Measurements from ENCODE around the gene CCNH. TPM values are rescaled to one million over a fixed set of nuclear protein-coding genes. Genes with fewer than 3 reads are reported as not detected.

The CCNH gene
- total and polyA plus RNA-seq, 2 experiments from 2014 or later = 74.4 to 80.2 TPM

GRCh38 chr5:87390576-87391199, 22.0 kb downstream of the CCNH start:
- DNase-seq (ENCODE audit: low spot score) = no peak
- H4K20me1 ChIP-seq (replicated peaks; ENCODE audit: insufficient read depth) = peaks cover 3% of the 10 kb centered on the region; the same call in 1 of the 2 replicates
- no peaks in the 10 kb centered on the region for H3K4me1 Mint-ChIP-seq

More at GRCh38 chr5:87390576-87391199, 22.0 kb downstream of the CCNH start:
- H3K4me2 ChIP-seq = no peak overlapping the region
- no peaks in the 10 kb centered on the region for H3K9me3 Mint-ChIP-seq
- H3K4me3 Mint-ChIP-seq = no peak overlapping the region
- no peak overlapping the region for H2AFZ ChIP-seq
- peaks cover 2% of the 10 kb centered on the region for H3K27me3 Mint-ChIP-seq (ENCODE audit: insufficient read depth, low read depth, poor library complexity)
- TF ChIP-seq, protein P1, sequence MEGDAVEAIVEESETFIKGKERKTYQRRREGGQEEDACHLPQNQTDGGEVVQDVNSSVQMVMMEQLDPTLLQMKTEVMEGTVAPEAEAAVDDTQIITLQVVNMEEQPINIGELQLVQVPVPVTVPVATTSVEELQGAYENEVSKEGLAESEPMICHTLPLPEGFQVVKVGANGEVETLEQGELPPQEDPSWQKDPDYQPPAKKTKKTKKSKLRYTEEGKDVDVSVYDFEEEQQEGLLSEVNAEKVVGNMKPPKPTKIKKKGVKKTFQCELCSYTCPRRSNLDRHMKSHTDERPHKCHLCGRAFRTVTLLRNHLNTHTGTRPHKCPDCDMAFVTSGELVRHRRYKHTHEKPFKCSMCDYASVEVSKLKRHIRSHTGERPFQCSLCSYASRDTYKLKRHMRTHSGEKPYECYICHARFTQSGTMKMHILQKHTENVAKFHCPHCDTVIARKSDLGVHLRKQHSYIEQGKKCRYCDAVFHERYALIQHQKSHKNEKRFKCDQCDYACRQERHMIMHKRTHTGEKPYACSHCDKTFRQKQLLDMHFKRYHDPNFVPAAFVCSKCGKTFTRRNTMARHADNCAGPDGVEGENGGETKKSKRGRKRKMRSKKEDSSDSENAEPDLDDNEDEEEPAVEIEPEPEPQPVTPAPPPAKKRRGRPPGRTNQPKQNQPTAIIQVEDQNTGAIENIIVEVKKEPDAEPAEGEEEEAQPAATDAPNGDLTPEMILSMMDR (conservative IDR thresholded peaks at IDR 0.05; ENCODE audit: low read depth in 2 of 2) = no peak
- TF ChIP-seq ZNF331 (CRISPR knock-in tag; IDR thresholded peaks at IDR 0.05; ENCODE audit: low read depth) = no peak
- TF ChIP-seq ZNF462 (CRISPR knock-in tag; IDR thresholded peaks at IDR 0.05) = no peak
- TF ChIP-seq ZNF114 (CRISPR knock-in tag; IDR thresholded peaks at IDR 0.05) = no peak
- TF ChIP-seq POLR2AphosphoS5 (IDR thresholded peaks at IDR 0.05; ENCODE audit: low read depth) = no peak
- no peak for TF ChIP-seq JUNB (IDR thresholded peaks at IDR 0.05; ENCODE audit: unreplicated experiment)
- TF ChIP-seq REST (IDR thresholded peaks at IDR 0.05; ENCODE audit: unreplicated experiment) = no peak
- TF ChIP-seq STAT1 (IDR thresholded peaks at IDR 0.05; ENCODE audit: unreplicated experiment) = no peak
- no peak for TF ChIP-seq ETS1 (IDR thresholded peaks at IDR 0.05)
- no peak for TF ChIP-seq EZH2 (IDR thresholded peaks at IDR 0.05; ENCODE audit: low read depth, unreplicated experiment)
- TF ChIP-seq EZH2phosphoT487 (IDR thresholded peaks at IDR 0.05; ENCODE audit: unreplicated experiment) = no peak
- no peak for TF ChIP-seq NANOG (IDR thresholded peaks at IDR 0.05; ENCODE audit: borderline replicate concordance)
- no peak for TF ChIP-seq CREB1 (CRISPR knock-in tag; IDR thresholded peaks at IDR 0.05; ENCODE audit: low read depth)
- H3K79me2 ChIP-seq (replicated peaks; ENCODE audit: insufficient read depth) = no peaks in the 10 kb centered on the region
- no peaks in the 10 kb centered on the region for H3K4me1 ChIP-seq (ENCODE audit: insufficient read depth)
- H3K36me3 Mint-ChIP-seq (ENCODE audit: low read depth) = peaks cover 79% of the 10 kb centered on the region
- no peaks in the 10 kb centered on the region for H3F3A ChIP-seq (replicated peaks; ENCODE audit: low read depth)
- no peak overlapping the region for H3K27ac ChIP-seq (ENCODE audit: low read depth)
- H3K9me2 ChIP-seq (ENCODE audit: insufficient read depth) = no peaks in the 10 kb centered on the region
- no peaks in the 10 kb centered on the region for H3K27me3 ChIP-seq (ENCODE audit: insufficient read depth)
- H3K4me3 ChIP-seq = no peak overlapping the region
- no peak for ATAC-seq
- no peak overlapping the region for H3K27ac Mint-ChIP-seq
- peaks cover 63% of the 10 kb centered on the region for H3K36me3 ChIP-seq (ENCODE audit: insufficient read depth)

Data from GM23338 (cell line).